ENCODE measurements around the gene TRIM44. TPM values are rescaled to one million over a fixed set of nuclear protein-coding genes. Genes with fewer than 3 reads are reported as not detected.
"Not testable (repeated sequence)": the region's sequence is repeated elsewhere in the genome, so short reads cannot be mapped to it uniquely, and the experiment has no call there.

Gene TRIM44
- total RNA-seq, 2 donors from 2014 or later = 56.5 to 67.6 TPM

DNA sequence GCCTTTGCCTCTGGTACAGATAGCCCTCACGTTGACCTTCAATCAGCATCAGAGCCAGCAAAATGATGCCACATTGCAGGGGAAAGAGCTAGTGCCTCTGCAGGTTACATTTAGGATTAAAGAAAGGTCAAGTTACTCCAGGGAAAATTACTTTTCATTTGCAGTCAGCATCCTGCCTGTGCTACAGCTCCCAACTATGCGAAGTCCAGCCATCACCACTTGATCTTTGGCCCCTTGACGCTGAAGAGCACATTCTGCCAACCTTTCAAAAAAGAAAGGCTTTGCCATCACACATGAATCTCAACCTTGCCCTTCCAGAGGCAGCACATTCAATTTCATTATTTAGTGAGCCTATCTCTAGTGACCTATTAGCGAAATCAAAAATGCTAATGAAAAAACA lies 33.1 kb upstream of the TRIM44 start:
- DNase-seq (ENCODE audit: low spot score) = no peak
- intact Hi-C loops (cut with DNase I) = no loop called here

DNA sequence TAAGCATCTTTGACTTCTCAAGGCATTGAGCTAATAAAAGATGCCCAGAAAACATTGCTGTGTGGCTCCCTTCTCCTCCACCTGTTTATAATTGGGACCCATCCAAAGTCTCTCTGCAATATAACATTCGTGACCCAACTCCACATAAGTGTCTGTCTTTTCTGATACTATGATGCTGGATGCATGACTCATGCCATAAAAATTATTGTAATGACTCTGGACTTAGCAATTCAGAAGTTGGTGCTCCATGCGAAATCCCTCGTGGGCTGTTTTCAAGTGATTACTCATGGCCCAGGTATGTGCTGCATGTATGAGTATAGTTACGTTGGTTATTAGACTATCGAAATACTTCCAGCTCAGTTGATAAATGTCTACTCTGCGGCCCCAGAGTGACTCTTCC lies 32.7 kb upstream of the TRIM44 start:
- intact Hi-C loops (cut with DNase I) = no loop called here
- DNase-seq (ENCODE audit: low spot score) = no peak

DNA sequence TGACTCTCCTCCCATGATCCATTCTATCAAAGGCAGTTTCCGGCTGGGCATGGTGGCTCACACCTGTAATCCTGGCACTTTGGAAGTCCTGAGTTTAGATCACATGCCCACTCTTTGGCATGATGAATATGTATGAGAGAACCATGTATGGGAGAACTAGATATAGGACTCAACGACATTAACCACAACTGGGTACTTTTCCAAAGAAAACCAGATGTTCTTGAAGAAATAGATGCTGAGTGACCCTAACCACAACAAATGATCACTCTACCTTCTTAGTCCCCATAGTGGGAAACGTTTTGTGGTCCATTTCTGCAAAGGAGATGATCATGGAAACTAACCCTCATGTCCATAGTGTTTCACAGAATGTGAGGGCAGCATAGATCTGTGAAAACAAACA lies 30.7 kb upstream of the TRIM44 start:
- intact Hi-C loops (cut with DNase I) = no loop called here
- no peak for DNase-seq (ENCODE audit: low spot score)

DNA sequence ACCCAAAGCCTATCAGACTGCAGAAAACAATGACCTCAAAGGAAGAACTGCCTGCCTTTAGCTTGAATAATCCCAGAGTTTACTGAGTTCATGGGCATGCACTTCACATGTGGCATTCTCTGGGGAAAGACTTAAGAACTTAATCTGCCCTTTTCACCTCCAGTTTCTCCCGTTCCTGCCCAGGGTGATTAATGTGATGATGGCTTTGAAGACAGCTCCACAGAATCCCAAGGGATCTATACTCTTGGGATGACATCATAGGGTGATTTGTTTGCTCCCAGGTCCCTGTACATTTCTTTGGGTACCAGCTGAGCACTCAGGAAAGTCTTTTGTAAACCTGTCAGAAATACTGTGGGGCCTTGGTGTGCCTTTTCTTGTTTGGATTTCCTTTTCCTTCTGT lies 30.3 kb upstream of the TRIM44 start:
- DNase-seq (ENCODE audit: low spot score) = no peak
- intact Hi-C loops (cut with DNase I) = no loop called here

DNA sequence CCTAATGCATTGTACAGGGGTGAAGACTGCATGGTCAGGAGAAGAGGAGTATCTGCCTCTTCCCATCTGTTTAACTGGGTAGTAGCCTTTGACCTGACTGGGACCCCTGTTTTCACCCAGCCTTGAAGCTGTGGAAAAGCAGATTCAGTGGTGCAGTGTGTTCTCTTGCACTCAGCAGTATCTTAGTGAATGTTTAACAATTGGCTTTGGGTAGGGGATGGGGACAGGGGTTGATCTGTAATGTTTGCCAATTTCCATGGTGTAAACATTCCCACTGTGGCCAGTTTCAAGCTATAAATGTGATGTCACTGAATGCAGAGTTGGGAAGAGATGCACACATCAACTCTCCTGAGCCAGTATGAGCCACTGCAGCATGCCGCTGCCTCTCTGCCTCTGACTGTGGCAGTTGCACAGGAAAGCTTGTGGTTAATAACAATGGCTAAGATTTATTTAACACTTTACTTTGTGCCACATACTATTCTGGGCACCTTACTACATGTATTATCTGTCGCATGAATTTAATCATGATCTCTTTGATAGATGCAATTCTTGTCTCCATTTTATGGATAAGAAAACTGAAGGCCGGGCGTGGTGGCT lies 28.6 kb upstream of the TRIM44 start:
- DNase-seq (ENCODE audit: low spot score) = no peak
- intact Hi-C loops (cut with DNase I) = no loop called here

DNA sequence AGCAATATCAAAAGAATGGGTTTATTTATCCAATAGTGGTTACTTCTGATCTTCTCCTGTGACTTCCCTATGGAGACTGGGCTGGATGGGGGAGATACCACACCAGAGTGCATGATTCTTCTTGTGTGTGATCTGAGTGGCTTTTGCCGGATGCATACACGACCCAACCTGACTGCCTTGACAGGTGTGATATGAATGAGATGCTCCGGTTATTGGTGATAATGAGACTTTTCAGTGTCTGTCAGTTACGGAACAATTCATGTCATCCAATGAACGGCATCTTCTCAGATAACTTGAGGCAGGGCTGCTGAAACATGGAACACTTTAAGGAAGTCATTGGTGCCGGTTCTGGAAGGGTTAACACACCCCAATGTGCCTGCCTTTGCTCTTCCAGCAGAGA lies 26.6 kb upstream of the TRIM44 start:
- no peak for DNase-seq (ENCODE audit: low spot score)
- intact Hi-C loops (cut with DNase I) = no loop called here

DNA sequence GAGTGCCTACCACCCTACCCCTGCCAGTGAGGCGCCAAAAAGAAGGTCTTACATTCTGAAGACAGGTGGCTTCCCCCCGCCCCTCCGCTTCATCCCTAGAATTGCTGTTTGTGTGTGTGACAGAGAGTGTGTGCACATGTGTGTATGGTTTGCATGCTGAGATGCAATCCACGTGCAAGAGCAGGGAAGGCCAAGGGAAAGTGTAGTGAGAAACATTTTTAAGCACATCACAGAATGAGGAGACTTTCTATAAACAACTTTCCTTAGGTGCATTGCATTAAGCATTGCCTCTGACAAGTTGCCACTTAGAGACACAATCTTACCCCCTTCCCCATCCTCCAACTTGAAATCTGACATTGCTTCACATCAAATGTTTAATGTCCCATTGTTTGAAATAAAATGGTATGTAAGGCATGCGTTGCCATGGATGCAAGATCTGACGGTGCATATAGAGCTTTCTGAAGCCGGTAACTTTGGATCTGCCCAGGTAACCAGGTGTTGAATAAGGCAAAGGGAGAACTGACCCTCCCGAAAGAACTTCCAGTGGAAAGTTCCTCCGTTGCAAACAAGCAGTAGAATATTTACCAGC lies 22.9 kb upstream of the TRIM44 start:
- intact Hi-C loops (cut with DNase I) = no loop called here
- no peak for DNase-seq (ENCODE audit: low spot score)

DNA sequence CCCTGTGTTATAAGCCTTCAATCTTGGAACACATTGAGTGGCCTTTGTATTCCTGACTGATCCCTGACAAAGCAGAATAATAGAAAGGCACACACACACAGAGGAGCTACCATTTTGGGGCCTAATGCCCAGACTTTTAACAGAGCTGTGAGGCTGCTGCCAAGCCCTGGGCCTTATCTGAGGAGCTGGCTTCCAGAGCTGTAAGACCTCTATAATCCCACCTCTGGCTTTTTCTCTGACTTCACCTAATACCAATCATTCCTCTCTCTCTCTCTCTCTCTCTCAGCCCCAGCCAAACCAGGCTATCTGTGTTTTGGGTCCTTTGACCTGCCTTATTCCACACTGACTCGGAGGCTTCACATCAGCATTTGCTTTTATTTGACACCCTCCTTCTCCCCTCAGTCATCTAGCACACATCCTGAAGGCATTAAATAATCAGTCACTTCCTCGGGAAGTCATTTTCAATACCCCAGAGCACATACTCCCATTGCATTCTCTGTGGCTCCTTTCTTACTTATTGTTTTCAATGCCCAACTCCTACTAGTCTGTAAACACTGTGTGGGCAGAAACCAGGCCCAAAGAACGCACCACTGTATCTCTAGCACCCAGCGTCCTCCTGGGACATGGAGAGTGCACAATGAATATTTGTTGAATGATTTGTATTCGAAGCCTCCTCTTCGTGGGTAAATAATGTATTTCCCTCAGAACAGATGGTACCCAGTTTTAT lies 21.2 kb upstream of the TRIM44 start:
- intact Hi-C loops (cut with DNase I) = no loop called here
- DNase-seq (ENCODE audit: low spot score) = no peak

DNA sequence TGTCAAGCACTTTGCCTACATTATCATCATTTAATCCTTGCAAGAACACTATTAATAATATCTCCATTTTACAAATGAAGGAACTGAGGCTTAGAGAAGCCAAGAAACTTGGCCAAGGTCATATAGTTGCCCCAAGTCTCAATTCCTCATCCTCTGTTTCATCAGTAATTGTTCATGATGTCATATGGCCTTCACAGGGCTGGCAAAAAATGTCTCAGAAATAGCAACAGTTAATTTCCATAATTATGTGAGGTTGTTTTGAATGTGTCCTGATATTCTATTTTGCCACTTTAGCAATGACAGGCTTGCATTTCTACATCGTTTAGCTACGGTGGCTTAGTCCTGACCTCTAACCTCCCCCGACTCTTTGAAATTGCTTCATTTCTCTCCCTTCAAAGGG lies 20.6 kb upstream of the TRIM44 start:
- intact Hi-C loops (cut with DNase I) = no loop called here
- no peak for DNase-seq (ENCODE audit: low spot score)

DNA sequence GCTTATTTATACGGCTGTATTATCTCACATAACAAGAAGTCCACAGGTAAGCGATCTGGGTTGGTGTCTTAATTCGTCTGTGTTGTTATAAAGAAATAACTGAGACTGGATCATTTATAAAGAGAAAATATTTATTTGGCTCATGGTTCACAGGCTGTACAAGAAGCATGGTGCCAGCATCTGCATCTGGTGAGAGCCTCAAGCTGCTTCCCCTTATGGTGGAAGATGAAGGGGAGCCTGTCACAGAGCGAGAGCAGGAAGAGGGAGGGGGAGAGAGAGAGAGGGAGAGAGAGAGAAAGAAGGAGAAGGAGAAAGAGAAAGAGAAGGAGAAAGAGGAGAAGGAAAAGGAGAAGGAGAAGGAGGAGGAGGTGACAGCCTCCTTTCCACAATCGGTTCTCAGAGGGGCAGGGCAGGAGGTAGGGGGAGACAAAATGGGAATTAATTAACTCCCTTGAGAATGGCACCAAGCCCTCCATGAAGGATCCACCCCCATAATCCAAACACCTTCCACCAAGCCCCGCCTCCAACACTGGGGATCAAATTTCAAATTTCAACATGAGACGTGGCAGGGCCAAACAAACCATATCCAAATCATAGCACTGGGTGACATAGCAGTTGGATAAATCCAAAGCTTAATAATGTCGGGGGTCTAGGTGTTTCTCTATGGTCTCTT lies 15.0 kb upstream of the TRIM44 start:
- intact Hi-C loops (cut with DNase I) = no loop called here
- DNase-seq (ENCODE audit: low spot score) = no peak

DNA sequence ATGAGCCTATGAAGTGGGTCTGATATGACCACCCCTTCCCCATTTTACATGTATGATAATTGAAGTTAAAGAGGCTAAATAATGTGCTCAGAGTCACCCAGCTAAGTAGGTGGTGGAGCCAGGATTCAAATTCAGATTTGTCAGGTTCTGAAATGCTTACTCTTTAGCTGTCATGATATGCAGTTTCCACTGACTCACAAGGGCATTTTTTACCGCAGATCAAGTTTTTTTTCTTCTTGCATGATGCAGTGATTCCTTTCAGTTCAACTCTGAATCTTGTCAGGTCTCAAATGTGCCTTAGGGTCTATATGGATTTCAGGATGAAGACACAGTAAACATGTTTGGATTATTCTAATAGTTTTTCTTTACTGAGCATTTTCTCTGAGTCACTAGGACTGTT lies 12.6 kb upstream of the TRIM44 start:
- intact Hi-C loops (cut with DNase I) = no loop called here
- DNase-seq (ENCODE audit: low spot score) = no peak

DNA sequence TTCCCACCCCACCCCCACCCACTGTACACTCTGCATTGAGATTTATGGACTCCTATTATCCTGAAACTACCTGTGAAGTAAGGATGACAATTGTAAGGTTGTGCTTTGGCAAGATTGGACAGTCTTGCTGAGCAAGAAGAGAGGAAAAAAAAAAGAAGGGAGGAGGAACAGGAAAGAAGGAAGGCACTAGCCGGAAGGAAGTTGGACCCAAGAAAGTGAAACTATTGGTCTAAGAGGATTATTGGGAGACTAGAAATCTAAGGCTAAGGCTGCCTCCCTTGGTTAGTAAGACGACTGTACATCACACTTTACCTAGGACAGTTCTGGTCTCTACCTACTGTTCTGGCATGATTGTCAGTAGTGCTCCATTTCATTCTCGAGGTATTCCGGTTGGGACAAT lies 12.1 kb upstream of the TRIM44 start:
- intact Hi-C loops (cut with DNase I) = no loop called here
- DNase-seq (ENCODE audit: low spot score) = no peak

DNA sequence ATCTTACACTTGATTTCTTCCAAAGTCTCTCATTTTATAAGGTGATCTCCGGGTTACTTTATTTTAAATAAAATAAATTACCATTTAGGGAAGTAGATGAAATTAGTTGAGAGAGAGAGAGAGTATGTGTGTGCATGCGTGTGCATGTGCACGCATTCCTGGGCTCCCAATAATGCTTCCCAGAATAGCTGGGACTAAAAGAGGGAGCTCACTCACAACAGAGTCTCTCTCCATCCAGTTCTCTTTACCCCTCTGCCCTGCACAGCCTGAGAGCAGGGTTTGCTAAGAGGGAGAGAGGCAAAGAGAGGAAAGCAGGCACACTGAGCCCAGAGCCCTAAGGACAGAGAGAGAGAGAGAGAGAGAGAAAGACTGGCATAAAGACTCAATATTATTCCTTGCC lies 11.3 kb upstream of the TRIM44 start:
- DNase-seq (ENCODE audit: low spot score) = no peak
- intact Hi-C loops (cut with DNase I) = no loop called here

DNA sequence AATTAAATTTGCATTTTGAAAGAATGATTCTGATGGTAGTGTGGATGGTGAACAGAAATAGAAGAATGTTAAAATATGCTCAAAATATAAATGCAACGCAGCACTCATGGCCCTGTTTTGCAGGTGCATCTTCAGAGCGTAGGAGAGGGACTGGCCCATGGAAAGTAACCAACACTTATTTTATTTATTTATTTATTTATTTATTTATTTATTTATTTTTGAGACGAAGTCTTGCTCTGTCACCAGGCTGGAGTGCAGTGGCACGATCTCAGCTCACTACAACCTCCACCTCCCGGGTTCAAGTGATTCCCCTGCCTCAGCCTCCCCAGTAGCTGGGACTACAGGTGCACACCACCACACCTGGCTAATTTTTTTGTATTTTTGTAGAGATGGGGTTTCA lies 9.8 kb upstream of the TRIM44 start:
- DNase-seq (ENCODE audit: low spot score) = not testable (repeated sequence)

DNA sequence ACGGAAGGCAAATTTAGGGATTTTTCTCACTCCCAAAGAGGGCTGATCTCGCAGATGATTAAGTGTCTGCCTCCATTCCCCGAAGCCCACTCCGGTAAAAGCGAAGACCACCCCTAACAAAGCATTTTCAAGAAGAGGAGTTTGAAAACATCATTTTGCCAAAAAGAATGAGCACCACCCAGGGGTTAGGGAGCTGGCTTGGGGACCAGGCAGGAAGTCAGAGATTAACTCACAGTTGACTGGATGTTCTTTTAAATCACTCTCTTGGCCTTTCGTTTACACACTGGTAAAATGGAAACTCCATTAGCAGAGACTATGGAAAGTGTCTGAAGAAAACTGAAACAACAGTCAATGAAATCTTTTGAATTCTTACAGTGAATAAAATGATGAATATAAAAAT lies 7.9 kb upstream of the TRIM44 start:
- DNase-seq (ENCODE audit: low spot score) = no peak
- intact Hi-C loops (cut with DNase I) = no loop called here

More for the DNA sequence above, 9.8 kb upstream of the TRIM44 start:
- intact Hi-C loops (cut with DNase I) = not testable (repeated sequence)

DNA sequence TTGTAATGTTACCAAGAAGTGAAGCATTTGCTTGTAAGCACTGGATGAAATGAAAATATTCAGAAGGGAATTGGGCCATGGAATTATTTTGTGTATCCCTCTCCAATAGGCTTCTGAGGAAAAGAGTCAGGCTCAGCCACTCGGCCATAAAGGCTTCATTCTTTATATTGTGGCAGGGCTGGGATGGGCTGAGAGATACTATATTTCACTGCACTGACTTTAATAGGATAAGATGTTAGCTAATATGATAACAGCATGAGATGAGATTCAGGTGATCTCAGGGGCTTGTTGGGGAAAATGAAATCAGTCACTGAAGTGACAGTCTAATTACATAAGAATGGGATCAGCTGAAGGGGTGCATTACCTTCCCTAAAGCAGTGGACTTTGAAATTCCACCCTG lies 7.3 kb upstream of the TRIM44 start:
- intact Hi-C loops (cut with DNase I) = no loop called here
- no peak for DNase-seq (ENCODE audit: low spot score)

DNA sequence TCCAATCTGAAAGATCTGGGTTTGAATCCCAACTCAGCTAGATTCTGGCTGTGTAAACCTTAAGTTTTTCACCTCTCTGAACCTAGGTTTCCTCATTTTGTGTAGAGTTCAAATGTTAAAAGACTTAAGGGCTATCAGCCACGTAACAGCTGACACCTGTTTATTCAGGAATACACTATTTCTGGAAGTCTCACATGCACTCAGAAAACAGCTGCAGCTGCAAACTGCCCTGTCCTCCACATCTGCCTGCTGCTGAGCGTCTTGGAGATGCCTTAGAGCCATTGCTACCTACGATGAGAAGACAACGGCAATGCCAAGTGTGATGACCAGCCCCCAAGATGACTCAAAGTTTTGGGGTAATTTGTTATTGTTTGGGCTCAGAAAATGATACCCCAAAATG lies 6.7 kb upstream of the TRIM44 start:
- no peak for DNase-seq (ENCODE audit: low spot score)
- intact Hi-C loops (cut with DNase I) = no loop called here

DNA sequence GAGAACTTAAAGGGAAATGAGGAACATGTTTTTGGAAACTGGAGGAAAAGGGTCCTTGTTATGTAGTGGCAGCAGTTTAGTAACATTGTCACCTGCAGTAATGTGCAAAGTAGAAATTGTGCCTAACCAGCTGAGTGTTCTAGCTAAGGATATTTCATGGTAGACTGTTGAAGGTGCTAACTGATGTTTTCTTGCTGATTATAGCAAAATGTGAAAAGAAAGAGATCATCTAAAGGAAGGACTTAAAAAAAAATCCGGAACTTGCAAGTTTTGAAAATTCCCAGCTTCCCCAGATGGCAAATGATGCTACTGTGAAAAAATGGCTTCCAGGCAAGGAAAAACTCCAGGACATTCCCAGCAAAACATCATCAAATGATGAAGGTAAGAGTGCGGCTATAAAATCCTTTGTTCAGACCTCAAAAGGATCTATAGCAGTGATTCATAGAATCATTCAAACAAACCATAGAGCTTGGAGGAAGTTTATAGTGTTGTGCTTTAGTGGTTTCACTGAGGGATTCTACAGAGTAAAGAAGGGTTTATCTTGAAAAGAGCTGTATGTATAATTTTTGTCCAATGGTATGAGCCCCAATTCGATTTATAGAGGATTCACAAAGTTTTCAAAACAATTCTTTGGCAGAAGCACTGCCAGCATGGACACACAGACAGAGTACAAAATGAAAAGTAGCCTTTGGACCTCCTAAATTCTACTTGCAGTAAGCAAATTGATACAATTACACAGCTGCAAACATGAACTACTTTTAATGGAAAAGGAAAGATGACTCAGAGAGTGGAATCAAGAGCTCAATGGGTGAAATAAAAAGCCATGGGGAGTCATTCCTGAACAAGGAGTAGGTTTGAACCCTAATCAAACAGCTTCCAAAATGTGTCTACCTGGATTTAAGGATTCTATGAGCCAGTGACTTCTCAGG lies 4.3 kb upstream of the TRIM44 start:
- intact Hi-C loops (cut with DNase I) = no loop called here
- no peak for DNase-seq (ENCODE audit: low spot score)

DNA sequence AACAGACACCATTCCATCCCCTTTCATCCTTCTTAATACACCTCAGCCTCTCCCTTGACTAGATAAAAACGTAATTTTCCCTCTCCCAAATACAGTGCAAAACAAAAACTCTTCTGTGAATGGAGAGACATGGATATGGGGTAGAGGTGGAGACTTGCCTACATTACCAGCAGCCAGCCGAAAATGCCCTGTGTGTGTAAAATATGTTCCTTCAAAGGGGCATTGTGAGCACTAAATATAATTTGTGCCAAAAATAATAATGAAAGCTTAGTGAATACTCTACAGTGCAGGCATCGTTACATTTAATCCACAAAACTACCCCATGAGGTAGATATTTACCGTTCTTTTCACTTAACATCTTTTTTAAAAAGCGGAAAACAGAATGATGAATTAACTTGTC lies 1.0 kb upstream of the TRIM44 start:
- no peak for DNase-seq (ENCODE audit: low spot score)
- intact Hi-C loops (cut with DNase I) = loop anchor here in 1 of 2 donors (5.0 kb wide), 1 partner anchor 44 kb away; the partner anchor contains the start of gene FJX1

Measured in posterior vena cava (tissue), 2 donors.